Fibroblast of skin of scalp (primary cell): ENCODE results near the gene RAD51. TPM values are rescaled to one million over a fixed set of nuclear protein-coding genes. Genes with fewer than 3 reads are reported as not detected.
"Not testable (repeated sequence)": the region's sequence is repeated elsewhere in the genome, so short reads cannot be mapped to it uniquely, and the experiment has no call there.

Source experiments
- DNase-seq: peaks from one replicate; pipeline ENCODE4 v3.0.0-alpha.2; 2013
- polyA plus RNA-seq, 2 experiments: library from polyadenylated mRNA; unstranded; fragments of 120-200 nt; gene quantifications; one replicate each; pipeline ENCODE4 v1.2.1, GENCODE V29; 2013; ENCODE audit not compliant: insufficient read length in 2 of 2

Gene RAD51
- polyA plus RNA-seq (2013, experiment 1 of 2; ENCODE audit: insufficient read length) = 12.3 TPM
- polyA plus RNA-seq (2013, experiment 2 of 2; ENCODE audit: insufficient read length) = 13.6 TPM

DNA sequence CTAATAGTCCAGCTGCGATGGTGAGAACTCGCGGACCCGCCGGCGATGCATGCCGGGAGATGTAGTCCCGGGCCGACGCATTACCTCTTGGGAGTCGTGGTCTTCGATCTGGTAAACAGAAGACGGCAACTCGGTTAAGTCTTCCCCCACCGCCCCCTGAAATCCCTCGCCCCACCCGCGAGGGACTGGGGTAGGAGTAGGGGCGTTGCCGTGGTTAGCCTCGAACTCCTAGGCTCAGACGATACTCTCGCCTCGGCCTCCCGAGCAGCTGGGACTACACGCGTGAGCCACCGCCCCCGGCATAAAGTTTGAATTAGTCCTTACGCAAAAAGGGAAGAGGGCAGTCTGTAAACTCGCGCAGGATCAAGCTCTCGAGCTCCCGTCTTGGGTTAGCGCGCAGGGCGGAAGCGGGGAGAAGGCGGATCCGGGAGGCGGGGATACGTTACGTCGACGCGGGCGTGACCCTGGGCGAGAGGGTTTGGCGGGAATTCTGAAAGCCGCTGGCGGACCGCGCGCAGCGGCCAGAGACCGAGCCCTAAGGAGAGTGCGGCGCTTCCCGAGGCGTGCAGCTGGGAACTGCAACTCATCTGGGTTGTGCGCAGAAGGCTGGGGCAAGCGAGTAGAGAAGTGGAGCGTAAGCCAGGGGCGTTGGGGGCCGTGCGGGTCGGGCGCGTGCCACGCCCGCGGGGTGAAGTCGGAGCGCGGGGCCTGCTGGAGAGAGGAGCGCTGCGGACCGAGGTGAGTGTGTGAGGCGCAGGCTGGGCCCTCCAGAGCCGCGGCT is at the start of gene RAD51:
RAD51 (plus strand) TSS at position 487 of the 781 bp plus-strand sequence. CDS start 3,585 bp downstream, outside the sequence.
- peak; percentile 95 for DNase-seq

DNA sequence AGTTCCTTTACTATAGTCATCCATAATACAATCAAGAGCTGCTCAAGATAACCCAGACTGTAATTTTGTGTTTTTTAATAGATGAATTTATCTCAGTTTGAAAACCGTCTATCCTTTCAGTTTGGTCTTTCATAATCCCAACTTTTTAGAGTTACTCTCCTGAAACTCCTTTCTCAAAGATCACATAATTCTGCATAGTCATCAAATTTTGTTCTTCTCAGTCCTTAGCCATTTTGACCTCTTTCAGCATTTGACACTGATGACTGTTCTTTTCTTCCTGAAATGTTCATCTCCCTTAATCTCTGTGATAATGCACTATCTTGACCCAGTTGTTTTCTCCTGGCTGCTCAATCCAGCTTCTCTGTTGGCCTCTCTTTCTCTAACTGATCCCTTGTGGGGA is 47.5 kb upstream of the RAD51 start:
- DNase-seq = no peak

DNA sequence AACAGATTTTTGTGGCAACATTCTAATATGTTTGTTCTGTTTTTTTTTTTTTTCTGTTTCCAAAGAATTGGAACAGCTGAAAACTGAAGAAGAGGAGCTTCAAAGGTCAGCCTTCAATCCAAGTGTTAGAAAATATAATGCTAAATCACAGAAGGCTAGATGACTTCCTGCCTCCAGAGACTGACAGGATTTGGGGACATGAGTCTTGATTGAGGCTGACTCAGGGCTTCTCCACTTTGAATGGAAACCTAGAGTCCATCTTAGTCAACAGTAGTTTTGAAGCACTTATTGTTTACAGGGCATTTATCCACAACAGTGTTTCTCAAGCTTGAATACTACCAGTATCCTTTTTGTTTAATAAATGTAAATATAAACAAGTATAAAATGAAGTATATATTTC is 44.5 kb upstream of the RAD51 start:
- DNase-seq = no peak

DNA sequence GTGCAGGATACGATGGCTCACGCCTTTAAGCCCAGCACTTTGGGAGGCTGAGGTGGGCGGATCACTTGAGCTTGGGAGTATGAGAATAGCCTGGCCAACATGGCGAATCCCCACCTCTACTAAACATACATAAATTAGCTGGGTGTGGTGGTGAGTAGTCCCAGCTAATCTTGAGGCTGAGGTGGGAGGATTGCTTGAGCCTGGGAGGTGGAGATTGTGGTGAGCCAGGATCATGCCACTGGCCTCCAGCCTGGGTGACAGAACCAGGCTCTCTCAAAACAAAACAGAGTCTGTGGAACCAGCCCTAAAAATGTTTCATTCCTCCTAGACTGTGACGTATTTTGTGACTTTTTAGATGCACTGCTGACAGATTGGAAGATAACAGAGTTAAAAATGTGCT is 34.3 kb upstream of the RAD51 start:
- no peak for DNase-seq

DNA sequence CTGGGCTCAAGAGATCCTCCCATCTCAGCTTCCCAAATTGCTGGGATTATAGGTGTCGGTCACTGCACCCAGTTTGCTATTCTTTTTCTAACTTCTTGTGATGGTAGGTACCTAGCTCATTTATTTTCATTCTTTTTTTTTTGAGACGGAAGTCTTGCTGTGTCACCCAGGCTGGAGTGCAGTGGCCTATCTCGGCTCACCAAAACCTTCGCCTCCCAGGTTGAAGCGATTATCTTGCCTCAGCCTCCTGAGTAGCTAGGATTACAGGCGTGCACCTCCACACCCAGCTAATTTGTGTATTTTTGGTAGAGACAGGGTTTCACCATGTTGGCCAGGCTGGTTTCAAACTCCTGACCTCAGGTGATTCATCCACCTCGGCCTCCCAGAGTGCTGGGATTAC is 30.1 kb upstream of the RAD51 start:
- DNase-seq = no peak

DNA sequence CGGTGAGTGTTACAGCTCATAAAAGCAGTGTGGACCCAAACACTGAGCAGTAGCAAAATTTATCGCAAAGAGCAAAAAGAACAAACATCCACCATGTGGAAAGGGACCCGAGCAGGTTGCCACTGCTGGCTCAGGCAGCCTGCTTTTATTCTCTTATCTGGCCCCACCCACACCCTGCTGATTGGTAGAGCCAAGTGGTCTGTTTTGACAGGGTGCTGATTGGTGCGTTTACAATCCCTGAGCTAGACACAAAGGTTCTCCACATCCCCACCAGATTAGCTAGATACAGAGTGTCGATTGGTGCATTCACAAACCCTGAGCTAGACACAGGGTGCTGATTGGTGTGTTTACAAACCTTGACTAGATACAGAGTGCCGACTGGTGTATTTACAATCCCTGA is 18.7 kb upstream of the RAD51 start:
- not testable (repeated sequence) for DNase-seq

DNA sequence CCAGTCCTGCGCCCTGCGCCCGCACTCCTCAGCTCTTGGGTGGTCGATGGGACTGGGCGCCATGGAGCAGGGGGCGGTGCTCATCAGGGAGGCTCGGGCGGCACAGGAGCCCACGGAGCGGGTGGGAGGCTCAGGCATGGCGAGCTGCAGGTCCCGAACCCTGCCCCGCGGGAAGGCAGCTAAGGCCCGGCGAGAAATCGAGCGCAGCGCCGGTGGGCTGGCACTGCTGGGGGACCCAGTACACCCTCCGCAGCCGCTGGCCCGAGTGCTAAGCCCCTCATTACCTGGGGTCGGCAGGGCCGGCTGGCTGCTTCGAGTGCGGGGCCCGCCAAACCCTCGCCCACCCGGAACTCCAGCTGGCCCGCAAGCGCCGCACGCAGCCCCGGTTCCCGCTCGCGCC is 18.1 kb upstream of the RAD51 start:
- not testable (repeated sequence) for DNase-seq

DNA sequence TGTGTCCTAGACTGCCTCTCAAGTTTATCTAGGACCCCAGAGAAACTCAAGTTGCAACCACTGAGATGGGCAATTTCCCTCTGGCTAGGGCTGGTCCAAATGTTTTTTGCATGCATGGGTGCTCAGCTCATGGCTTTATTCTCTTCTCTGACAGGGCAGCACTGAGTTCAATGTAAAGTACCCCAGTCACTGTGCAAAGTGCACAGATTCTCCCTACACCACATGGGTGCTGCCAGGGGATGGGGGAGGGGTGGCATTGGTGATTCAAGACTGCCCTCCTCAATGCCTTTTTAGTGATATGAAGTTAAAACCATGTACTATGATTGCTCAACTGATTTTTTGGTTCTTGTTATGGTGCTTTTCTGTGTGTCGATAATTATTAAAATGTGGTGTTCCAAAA is 14.8 kb upstream of the RAD51 start:
- DNase-seq = no peak

DNA sequence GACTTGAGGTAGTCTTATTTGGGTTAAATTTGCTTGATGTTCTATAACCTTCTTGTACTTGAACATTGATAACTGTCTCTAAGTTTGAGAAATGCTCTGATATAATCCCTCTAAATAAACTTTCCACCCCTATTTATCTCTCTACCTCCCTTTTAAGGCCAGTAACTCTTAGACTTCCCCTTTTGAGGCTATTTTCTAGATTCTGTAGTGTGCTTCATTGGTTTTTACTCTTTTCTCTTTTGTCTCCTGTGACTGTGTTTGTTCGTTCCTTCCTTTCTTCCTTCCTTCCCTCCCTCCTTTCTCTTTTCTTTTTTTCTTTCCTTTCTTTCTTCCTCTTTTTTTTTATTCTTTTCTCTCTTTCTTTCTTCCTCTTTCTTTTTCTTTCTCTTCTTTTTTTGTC is 14.0 kb upstream of the RAD51 start:
- DNase-seq = not testable (repeated sequence)

DNA sequence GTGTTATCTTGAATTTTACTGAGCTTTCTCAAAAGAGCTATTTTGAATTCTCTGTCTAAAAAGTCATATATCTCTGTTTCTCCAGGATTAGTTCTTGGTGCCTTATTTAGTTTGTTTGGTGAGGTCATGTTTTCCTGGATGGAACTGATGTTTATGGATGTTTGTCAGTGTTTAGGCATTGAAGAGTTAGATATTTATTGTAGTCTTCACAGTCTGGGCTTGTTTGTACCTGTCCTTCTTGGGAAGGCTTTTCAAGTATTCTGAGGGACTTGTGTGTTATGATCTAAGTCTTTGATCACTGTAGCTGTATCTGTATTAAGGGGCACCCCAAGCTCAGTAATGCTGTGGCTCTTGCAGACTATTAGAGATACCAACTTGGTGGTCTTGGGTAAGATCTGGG is 10.6 kb upstream of the RAD51 start:
- no peak for DNase-seq

DNA sequence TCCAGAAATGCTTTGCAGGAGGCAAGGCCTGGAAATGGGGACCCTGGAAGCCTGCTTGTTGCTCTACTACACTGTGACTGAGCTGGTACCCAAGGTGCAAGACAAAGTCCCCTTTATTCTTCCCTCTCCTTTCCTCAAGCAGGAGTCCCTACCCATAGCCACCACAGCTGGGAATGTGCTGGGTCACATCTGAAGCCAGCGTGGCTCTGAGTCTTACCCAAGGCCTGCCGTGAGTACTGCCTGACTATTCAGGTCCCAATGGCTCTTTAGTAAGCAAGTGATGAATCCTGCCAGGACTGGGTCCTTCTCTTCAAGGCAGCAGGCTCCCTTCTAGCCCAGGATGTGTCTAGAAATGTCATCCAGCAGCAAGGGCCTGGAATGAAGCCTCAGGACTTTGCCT is 9.6 kb upstream of the RAD51 start:
- no peak for DNase-seq

DNA sequence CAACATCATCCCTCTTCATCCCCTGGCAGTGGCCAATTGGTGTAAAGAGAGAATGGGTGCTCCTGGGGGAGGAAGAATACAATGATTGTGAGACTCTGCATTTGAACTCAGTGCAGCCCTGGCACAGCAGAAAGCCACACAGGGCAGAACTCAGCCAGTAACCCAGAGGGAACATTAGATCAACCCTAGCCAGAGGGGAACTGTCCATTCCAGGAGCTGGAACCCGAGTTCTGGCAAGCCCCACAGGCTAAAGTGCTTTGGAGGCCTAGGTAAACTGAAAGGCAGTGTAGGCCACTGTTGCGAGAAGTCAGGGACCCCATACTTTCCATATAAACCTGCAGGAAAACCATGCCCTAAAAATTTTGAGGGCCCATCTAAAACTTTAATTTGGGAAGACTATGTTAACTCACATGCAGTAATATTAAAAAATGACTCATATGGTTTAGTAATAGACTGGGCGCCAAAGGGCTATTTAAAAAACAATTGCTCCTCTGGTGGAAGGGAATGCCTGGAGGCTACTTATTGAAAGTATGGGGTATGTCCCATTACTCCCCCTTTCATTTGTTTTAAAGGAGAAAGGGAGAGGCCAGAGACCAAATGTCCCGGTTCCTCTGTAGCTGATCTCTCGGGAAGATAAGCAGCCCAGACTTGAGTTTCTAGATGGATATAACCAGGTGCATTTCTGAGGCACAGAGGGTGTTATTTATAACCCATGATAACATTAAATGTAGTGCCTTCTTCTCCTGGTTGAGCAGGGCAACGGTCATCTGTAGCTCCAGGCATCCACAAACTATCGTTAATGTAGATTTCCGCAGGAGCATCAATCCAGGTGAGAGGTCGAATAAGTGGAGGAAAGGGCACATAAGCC is 5.8 kb upstream of the RAD51 start:
- DNase-seq = no peak

DNA sequence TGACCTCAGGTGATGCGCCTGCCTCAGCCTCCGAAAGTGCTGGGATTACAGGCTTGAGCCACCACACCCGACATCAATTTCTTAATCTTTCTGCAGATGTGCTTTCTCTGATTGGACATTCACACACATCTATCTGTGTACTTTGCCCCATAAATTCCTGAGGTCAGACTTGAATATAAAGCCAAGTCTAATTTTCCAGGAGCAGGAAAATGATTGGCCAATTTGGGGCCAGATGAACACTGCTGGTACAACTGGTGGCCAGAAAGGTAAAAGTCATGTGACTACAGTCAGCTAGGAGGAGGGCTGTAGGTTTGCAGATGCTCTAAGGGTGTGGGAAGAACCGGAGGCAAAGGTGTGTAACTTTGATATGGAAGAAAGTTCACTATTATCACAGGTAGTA is 3.2 kb upstream of the RAD51 start:
- no peak for DNase-seq

DNA sequence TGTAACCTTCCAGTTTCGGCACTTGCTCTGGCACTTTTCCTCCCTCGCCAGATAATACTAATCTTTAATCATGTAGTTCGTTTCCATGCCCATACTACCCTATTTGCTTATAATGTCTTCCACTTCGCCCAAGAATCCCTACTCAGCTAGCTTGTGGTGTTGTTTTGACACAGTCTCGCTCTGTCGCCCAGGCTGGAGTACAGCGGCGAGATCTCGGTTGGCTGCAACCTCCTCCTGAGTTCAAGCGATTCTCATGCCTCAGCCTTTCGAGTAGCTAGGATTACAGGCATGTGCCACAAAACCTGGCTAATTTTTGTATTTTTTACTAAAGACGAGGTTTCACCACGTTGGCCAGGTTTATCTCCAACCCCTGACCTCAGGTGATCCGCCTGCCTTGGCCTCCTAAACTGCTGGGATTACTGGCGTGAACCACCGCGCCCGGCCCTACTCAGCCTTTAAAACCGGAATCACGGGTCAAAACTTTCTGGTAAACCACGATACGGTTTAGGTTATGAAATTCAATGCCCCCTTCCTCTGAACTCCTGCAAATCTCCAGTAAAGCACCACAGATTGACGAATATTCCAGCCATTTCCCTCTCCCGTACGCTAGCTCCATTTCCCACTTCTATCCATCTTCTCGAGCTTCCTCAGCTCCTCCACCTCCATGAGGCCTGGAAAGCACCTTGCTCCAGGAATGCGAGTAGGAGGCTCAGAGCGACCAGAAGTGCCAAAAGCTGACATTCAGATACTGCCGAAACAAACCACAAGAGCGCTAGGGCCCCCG is 878 bp upstream of the RAD51 start:
- DNase-seq = no peak

DNA sequence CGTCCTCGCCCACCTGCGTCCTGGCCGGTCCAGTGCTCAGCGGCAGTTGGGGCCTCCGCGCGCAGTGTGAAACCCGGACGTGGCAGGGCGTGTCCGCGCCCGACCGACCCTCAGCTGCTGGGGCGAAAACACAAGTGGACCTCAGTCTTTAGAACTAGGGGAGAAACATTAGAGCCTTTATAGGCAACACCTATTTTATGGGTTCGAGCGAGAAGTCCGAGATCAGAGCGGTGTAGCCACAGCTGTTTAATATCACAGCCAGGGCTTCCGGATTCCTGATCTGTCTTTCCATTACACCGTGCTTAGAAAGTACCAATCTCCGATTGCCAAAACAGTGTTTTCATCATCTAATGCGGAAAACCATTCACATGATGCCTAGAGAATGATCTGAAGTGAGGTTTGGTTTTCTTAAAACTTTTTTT is 506 bp downstream of the RAD51 start:
- peak; percentile 6 for DNase-seq

DNA sequence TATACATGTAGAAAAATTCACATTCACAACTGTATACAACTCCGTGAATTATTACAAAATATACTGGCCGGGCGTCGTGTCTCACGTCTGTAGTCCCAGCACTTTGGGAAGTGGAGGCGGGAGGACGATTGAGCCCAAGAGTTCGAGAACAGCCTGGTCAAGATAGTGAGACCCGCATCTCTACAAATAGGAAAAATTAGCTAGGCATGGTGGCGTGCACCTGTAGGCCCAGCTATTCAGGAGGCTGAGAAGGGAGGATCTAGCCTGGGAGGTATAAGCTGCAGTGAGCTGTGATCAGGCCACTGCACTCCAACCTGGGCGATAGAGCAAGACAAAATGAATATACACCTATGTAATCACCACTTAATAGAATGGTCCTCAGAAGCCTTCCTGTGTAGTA is 1.3 kb downstream of the RAD51 start:
- no peak for DNase-seq

DNA sequence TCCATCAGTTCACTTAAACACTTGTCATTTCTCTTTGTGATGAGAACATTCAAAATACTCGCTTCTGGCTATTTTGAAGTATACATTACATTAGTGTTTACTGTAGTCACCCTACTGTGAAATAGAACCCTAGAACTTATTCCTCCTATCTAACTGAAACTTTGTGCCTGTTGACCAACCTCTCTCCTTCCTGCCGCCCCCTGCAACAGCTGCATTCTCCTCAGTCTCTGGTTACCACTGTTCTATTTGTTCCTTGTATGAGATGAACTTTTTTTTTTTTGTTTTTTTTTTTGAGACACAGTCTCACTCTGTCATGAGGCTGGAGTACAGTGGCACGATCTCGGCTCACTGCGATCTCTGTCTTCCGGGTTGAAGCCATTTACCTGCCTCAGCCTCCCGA is 2.9 kb downstream of the RAD51 start:
- no peak for DNase-seq

DNA sequence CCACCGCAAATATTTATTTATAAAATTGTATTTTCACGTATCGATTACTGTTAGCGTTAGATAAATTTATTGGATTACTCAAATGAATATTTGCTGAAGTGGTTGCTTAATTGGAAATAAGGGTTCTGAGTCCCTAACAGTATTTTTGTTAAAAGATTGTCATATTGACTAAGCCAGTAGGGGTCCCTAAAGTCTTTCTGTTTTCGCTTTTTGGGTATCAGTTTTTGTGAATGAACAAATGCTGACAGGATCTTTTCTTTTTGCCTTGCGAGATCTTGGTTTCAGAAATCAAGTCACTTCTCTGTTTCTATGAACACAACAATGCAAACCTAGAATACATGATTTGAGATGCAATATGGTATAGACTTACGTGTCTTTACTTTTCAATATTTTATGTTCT is 7.1 kb downstream of the RAD51 start:
- DNase-seq = no peak

DNA sequence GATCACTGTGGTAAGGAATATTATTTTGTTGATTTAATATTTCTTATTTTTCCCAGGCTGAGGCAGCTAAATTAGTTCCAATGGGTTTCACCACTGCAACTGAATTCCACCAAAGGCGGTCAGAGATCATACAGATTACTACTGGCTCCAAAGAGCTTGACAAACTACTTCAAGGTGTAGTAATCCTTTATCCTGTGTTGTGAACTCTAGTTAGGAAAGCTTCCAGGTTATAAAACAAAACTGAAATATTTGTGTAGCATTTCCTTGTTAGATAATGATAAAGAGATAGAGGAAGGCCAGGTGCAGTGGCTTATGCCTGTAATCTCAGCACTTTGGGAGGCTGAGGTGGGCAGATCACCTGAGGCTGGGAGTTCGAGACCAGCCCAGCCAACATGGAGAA is 11.1 kb downstream of the RAD51 start:
- no peak for DNase-seq

DNA sequence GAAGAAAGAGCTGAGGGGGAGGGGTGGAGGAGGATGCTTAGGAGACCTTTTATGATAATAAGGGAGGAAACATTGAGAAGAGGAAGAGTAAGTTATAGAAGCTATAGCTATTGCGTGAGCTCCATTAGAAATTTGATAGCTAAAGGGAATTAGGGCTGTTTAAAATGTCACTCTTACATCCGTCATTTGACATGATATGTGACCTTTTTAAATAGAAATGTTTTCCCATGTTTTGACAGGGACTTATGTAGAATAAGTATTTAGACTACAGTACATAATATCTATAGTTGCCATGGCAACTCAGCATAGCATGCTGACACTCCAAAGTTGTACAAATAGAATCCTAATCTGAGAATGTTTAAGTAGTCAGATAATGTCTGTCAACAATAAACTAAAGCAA is 19.2 kb downstream of the RAD51 start:
- no peak for DNase-seq

DNA sequence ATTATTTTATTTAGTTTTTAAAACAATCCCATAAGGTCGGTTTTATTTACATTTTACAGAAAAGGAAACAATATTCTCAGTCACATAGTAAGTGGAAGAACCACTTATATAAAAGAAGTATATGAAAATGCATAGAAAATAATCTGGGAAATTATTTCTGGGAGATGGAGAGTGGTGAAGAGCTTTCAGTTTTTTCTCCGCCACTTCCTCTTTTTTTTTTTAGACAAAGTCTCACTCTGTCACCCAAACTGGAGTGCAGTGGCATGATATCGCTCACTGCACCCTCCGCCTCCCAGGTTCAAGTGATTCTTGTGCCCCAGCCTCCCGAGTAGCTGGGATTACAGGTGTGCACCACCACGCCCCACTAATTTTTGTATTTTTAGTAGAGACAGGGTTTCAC is 21.2 kb downstream of the RAD51 start:
- DNase-seq = no peak

DNA sequence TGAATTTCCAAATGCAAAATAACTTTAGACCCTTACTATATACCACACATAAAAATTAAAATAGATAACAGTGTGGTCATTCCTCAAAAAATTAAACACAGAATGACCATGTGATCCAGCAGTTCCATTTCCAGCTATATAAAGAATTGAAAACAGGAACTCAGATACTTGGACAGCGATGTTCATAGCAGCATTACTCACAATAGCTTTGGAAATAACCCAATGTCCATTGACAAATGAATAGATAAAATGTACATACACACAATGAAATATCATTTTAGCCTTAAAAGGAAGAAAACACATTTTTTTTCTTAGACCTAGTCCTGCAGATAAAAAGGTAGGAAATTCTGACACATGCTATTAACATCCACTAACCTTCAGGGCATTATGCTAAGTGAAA is 26.7 kb downstream of the RAD51 start:
- DNase-seq = no peak

DNA sequence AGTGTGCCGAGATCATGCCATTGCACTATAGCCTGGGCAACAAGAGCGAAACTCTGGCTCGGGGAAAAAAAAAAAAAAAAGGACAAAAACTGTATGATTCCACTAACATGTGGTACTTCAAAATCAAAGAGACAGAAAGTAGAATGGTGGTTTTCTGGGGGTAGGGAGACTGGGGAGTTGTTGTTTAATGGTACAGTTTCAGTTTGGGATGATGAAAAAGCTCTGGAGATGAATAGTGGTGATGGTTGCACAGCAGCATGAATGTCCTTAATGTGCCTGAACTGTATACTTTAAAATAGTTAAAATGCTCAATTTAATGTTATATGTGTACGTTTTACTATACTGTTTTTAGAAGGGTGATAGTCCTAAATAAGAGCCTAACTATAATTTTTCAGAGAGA is 27.4 kb downstream of the RAD51 start:
- DNase-seq = no peak
